Kidney epithelial cell (primary cell): ENCODE measurements around the gene PPP6R3. TPM values are rescaled to one million over a fixed set of nuclear protein-coding genes. Genes with fewer than 3 reads are reported as not detected.

Experiments used
- DNase-seq: peaks from one replicate; pipeline ENCODE4 v3.0.0-alpha.2; 2010; ENCODE audit warnings: low read depth
- H3K27me3 ChIP-seq: 2 replicates; pipeline ENCODE4 v1.6.0; 2011; ENCODE audit warnings: low read length; ENCODE audit not compliant: control insufficient read depth, insufficient read depth
- H3K36me3 ChIP-seq: 2 replicates; pipeline ENCODE4 v1.5.1; 2011; ENCODE audit warnings: low read length; ENCODE audit not compliant: control insufficient read depth, insufficient read depth
- H3K4me3 ChIP-seq: 2 replicates; pipeline ENCODE4 v1.5.1; 2011; ENCODE audit warnings: low read depth, mild to moderate bottlenecking, control low read depth, low read length
- CTCF ChIP-seq: IDR thresholded peaks from 2 replicates; pipeline ENCODE4 v1.5.1; 2011; ENCODE audit warnings: mild to moderate bottlenecking, moderate library complexity, low read length, control low read depth, inconsistent platforms; ENCODE audit not compliant: insufficient read depth, poor library complexity, severe bottlenecking
- total RNA-seq: library from RNA; depleted of rRNA; stranded (reverse); fragments of >200 nt; gene quantifications from 2 replicates; pipeline ENCODE4 v1.2.3, GENCODE V29; 2015

The PPP6R3 gene
- total RNA-seq, 1 donor from 2014 or later, result 71.7 TPM

GRCh38 chr11:68649851-68650555 is 189.5 kb downstream of the PPP6R3 start:
- DNase-seq, result no peak
- no peak for TF ChIP-seq CTCF
- H3K36me3 ChIP-seq, result no peaks in the 10 kb centered on the region

GRCh38 chr11:68650801-68651200 is 190.2 kb downstream of the PPP6R3 start:
- TF ChIP-seq CTCF, result no peak
- DNase-seq, result no peak
- H3K4me3 ChIP-seq, result no peak overlapping the region
- peaks cover 8% of the 10 kb centered on the region for H3K27me3 ChIP-seq
- no peaks in the 10 kb centered on the region for H3K36me3 ChIP-seq

More at GRCh38 chr11:68649851-68650555, 189.5 kb downstream of the PPP6R3 start:
- Histone ChIP-seq H3K4me3 (no peak overlapping the region), H3K27me3 (peaks cover 8% of the 10 kb centered on the region)

- Histone ChIP-seq H3K36me3 (no peaks in the 10 kb centered on the region), H3K4me3 (no peak overlapping the region), H3K27me3 (peaks cover 8% of the 10 kb centered on the region)
- no peak for TF ChIP-seq CTCF
- DNase-seq, result no peak
Observed at GRCh38 chr11:68651208-68651984, 190.8 kb downstream of the PPP6R3 start.

- Histone ChIP-seq H3K27me3 (peaks cover 6% of the 10 kb centered on the region), H3K36me3 (no peaks in the 10 kb centered on the region), H3K4me3 (no peak overlapping the region)
- no peak for DNase-seq
- TF ChIP-seq CTCF, result no peak
Observed at GRCh38 chr11:68651985-68652682, 191.6 kb downstream of the PPP6R3 start.

- TF ChIP-seq CTCF, result no peak
- DNase-seq, result no peak
- Histone ChIP-seq H3K36me3 (no peaks in the 10 kb centered on the region), H3K4me3 (no peak overlapping the region), H3K27me3 (peaks cover 9% of the 10 kb centered on the region)
Observed at GRCh38 chr11:68652683-68653156, 192.2 kb downstream of the PPP6R3 start.
